Measurements from ENCODE around the gene AUTS2.
"Not testable (repeated sequence)": the region's sequence is repeated elsewhere in the genome, so short reads cannot be mapped to it uniquely, and the experiment has no call there.

The AUTS2 gene

DNA sequence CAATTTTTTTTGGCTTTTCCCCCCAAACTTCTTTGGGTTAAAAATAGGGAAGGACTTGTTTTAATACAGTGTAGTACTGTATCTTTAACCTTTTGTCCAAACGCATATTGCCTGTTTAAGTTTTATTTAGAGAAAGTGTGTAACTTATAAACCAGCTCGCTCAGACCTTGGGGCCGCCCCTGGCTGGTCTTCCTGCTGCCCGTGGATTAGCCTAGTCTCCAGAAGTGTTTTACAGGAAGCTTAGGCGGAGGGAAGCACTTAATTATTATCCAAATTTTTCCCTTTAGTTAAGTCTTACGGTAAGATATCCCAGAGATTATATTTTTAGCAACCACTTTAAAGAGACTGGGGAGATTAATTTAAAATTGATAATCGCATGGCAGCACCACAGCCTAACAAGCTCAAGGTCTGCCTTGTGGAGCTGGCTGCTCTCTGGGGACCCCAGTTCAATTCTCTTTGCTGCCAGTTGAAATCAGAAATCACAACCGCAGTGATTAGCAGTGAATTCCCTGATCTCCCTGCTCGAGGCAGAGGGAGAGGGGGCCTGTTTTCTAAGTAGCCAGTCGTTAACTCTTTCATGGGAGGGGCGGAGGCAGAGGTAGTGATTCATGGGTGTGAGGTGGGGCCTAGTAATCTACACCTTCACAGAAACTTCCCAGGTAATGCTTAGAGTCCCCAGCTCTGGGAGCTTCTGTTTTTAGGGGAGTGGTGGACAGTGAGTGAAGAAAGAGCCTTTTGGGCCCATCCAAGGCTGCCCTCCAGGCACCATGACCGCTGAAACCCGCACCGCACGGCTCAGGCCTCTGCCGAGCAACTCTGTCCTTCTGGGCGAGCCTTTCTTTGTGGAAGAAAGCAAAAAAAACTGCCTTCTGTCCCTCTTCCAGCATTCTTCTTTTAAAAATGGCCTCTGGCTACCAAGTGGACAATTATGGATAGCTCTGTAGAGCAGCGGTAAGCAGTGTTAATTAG, 984.9 kb downstream of the AUTS2 start:
- DNase-seq (ENCODE audit: low spot score) = no peak

- no peak for DNase-seq (ENCODE audit: low spot score)
These were observed 985.9 kb downstream of the AUTS2 start for GRCh38 chr7:70583965-70584883.

- no peak for DNase-seq (ENCODE audit: low spot score)
These were observed 986.8 kb downstream of the AUTS2 start for GRCh38 chr7:70585071-70585470.

GRCh38 chr7:70586822-70587221, 988.5 kb downstream of the AUTS2 start:
- no peak for DNase-seq (ENCODE audit: low spot score)

- no peak for DNase-seq (ENCODE audit: low spot score)
These were observed 989.5 kb downstream of the AUTS2 start for GRCh38 chr7:70587739-70588138.

DNA sequence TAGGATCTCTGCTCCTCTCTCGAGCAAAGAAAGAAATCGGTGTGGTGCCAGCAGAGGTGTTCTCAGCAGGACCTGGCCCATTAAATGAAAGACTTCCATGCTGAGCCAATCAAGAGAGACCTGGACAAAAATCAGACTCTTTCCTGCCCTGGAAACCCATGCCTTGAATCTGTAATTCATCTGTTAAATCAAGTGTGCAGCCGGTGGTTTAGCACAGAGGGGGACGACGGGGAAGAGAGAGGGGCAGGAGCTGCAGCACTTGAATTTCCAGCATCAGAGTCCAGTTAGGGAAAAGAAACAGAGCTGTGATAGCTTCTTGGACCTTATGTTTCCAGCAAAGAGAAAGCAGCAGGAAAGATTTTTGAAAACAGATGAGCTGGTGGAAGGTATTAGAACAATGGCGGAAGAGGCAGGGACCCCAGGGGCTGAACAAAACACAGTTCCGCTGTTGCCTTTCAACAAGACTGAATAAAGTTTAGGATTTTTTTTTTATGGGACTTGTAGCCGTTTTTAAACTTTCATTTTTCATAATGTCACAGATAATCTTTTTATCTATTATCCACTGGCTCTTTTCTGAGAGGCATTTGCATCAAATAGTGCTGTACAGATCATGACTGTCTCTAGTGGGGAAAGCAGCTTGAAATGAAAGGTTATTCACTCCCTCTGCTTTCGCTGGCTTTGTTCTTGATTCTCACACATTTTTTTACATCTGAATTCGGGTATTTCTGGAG, 990.1 kb downstream of the AUTS2 start:
- no peak for DNase-seq (ENCODE audit: low spot score)

DNA sequence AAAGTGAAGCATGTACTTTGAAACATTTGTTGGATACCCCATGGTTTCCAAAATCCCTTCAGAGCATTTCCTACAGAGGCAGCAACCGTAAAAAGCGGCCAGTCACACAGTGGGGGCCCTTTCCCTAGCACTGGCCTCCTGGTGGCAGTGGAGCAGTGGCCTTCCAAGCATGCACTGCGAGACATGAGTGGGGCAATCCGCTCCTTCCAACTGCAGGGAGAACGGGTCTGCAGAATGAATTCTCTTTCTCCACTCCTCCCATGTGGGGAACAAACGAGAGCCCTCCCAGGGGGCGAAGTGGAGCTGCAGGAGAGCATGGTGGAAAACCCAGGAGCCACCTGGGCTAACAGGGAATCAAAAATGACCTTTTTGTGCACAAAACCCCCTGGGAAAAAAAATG, 990.7 kb downstream of the AUTS2 start:
- no peak for DNase-seq (ENCODE audit: low spot score)

DNA sequence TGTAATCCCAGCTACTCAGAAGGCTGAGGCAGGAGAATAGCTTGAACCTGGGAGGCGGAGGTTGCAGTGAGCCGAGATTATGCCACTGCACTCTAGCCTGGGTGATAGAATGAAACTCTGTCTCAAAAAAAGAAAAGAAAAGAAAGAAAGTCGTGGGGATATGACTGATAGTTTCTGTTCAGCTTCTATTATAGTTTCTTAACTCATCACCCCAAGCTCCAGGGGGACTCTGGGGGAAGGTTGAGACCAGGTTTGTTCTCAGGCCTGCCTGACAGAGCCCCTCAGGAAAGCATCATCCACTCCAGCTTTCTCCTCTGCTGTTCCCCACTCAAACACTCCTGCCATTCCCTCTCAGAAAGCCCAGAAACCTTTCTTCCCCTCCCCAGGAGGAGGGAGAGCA, 991.3 kb downstream of the AUTS2 start:
- no peak for DNase-seq (ENCODE audit: low spot score)

- DNase-seq (ENCODE audit: low spot score) = no peak
These were observed 992.0 kb downstream of the AUTS2 start for GRCh38 chr7:70590126-70590854.

GRCh38 chr7:70591643-70592042, 993.4 kb downstream of the AUTS2 start:
- DNase-seq (ENCODE audit: low spot score) = no peak

DNA sequence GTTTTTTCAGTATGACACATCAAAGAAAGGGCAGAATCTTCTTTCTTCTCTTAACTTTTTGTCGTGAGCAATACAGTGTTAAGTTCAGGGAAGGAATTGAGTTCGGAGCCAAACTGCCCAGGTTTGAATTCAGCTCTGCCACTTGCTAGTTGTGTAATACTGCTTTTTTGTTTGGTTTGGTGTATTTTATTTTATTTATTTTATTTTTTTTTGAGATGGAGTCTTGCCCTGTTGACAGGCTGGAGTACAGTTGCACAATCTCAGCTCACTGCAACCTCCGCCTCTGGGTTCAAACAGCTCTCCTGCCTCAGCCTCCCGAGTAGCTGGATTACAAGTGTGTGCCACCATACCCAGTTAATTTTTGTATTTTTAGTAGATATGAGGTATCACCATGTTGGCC, 993.9 kb downstream of the AUTS2 start:
- no peak for DNase-seq (ENCODE audit: low spot score)

DNA sequence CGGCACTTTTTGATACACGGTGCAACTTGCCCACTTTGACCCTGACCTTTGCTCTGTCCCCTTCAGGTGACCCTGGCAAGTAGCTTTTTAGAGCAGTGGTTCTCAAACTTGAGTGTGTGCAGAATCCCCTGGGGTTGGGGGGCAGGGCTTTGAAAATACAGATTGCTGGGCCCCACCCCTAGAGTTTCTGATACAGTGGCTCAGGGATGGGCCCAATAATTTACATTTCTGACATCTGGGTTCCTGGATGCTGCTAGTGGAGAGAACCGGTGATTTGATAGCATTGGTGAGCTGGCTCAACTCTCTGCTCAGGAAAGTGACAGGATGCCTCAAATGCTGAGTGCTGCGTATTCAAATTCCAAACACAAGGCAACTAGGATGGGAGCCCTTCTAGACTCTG, 995.9 kb downstream of the AUTS2 start:
- no peak for DNase-seq (ENCODE audit: low spot score)

DNA sequence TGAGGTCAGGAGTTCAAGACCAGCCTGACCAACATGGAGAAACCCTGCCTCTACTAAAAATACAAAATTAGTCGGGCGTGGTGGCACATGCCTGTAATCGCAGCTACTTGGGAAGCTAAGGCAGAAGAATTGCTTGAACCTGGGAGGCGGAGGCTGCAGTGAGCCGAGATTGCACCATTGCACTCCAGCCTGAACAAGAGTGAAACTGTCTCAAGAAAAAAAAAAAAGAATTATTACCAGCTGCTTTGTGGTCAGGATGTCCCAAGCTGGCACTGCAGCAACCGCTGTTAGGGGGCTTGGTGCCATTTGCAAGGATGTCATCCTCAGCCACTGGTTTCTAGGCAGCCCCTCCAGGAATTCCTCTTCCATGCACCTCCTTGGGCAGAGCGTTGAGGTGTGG, 996.6 kb downstream of the AUTS2 start:
- not testable (repeated sequence) for DNase-seq (ENCODE audit: low spot score)

GRCh38 chr7:70595370-70595754, 997.1 kb downstream of the AUTS2 start:
- no peak for DNase-seq (ENCODE audit: low spot score)

GRCh38 chr7:70595755-70596597, 997.7 kb downstream of the AUTS2 start:
- no peak for DNase-seq (ENCODE audit: low spot score)

DNA sequence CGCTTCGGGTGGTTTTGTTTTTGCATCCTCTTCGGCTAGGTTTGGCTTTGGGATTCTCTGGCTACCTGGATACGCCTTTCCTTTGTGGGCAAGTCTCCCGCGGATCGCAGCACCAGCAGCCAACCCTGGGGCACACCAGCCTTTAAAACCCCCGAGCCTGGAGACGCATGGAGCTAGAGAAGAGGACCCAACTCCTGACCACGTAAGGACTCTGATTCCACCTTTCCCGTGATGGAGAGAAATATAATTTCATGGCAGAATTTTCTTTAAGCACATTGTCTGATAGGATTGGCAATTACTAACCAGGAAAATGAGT, 998.3 kb downstream of the AUTS2 start:
- no peak for DNase-seq (ENCODE audit: low spot score)

DNA sequence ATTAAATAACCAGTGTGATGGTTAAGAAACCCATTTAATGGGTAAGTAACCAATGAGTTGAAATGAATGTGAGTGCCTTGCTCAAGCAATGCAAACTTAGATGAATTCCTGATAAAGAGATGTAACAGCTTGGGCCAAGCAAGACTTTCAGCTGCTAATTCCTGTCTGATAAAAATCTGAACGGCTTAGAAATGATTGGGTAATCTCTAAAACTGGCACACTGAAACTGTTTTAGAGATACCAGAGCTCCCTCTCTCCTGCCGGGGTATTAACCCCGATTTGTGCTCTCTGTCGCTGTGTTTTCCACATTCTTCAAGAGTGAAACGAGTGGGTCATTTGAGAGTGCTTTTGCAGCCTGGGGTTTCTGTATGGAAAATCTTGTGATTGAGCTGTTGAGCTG, 998.8 kb downstream of the AUTS2 start:
- DNase-seq (ENCODE audit: low spot score) = no peak

- DNase-seq (ENCODE audit: low spot score) = no peak
These were observed 1000.7 kb downstream of the AUTS2 start for GRCh38 chr7:70598976-70599375.

GRCh38 chr7:70599446-70600190, 1001.3 kb downstream of the AUTS2 start:
- no peak for DNase-seq (ENCODE audit: low spot score)

DNA sequence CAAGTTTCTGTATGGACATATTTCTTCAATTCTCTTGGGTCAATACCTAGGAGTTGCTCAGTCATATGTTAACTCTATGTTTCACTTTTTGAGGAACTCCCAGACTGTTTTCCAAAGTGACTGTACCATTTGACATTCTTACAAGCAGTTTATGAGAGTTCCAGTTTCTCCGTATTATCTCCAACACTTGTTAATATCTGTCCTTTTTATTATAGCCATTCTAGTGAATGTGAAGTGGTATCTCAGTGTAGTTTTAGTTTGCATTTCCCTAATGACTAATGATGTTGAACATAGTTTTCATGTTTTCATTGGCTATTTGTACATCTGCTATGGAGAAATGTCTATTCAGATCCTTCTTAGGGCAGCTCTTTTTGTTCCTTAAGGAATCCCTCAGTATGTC, 1002.7 kb downstream of the AUTS2 start:
- no peak for DNase-seq (ENCODE audit: low spot score)

Data from COLO829 (cell line).